GM18508 (cell line): ENCODE data around the gene AFF3.
"Not testable (repeated sequence)": the region's sequence is repeated elsewhere in the genome, so short reads cannot be mapped to it uniquely, and the experiment has no call there.

ENCODE experiments used
- ATAC-seq: cut with Tn5 transposase; IDR thresholded peaks from one replicate; pipeline ENCODE4 v1.9.1; 2021; ENCODE audit warnings: moderate number of reproducible peaks; ENCODE audit not compliant: insufficient read depth, unreplicated experiment

Gene AFF3

DNA sequence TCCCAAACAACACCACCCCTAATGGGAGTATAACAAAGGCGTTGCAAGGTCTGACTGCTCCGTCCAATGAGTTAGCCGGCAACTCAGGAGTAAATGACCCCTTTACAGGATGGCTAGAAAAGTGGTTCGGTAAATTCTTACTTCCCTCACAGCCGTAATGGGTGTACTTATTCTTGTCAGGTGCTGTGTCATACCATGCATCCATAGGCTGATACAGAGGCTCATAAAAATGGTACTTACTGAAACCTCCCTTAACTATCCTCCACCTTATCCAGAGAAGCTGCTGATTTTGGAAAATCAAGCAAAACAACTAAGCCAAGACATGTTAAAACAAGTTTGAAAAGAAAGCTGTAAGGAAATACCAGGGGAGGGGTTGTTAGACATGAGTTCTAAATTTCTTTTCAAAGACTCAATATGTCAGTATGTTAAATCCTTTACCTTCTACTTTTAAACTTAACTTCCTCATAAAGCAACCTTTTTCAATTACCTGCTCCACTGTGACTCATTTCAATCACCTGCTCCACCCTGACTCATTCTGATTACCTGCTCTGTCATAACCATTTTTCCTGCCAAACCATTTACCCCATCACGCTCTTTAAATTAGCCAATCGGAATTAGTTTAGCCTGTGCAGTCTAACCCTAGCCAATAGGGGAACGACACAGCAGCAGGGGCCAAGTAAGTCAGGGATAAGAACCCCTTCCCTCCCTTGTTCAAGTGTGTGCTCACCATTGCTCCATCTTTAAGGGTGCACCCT, 638.6 kb downstream of the AFF3 start:
- not testable (repeated sequence) for ATAC-seq

DNA sequence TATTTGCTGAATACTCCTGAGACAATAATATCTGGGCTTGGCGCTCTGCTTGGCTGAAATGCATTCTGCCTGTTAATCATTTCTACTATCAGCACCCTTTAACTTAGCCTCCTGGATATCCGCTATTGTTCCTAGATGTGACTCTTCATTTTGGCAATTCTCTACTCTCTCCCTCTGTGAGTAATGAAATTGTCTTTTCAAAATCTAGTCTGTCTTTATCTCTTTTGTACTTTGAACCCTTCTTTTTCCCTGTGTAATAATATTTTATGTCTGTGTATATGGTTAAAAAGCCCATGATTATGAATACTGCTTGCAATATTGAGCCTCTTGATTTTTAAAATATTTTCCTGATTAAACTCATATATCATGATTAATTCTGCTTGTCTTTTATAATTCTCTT, 646.4 kb downstream of the AFF3 start:
- no peak for ATAC-seq
